Liver (tissue), 9 donors: Measurements from ENCODE around the gene ASPA. TPM values are rescaled to one million over a fixed set of nuclear protein-coding genes. Genes with fewer than 3 reads are reported as not detected.
"Not testable (repeated sequence)": the region's sequence is repeated elsewhere in the genome, so short reads cannot be mapped to it uniquely, and the experiment has no call there.

ENCODE experiments used
- DNase-seq: peaks from one replicate; pipeline ENCODE4 v3.0.0-alpha.2; 2017; ENCODE audit warnings: low spot score
- H3K27ac ChIP-seq, 2 donors: one replicate each; pipeline ENCODE4 v1.7.0; 2013; ENCODE audit warnings: inconsistent platforms in 2 of 2, low read length in 2 of 2, control low read depth in 1 of 2, low read depth in 1 of 2, mild to moderate bottlenecking in 1 of 2
- H3K27me3 ChIP-seq, 4 donors: one replicate each; pipeline versions ENCODE4 v1.6.1 to v1.7.0; 2013; ENCODE audit warnings: low read length in 3 of 4, inconsistent platforms in 1 of 4, mild to moderate bottlenecking in 1 of 4, moderate library complexity in 1 of 4; ENCODE audit not compliant: control insufficient read depth in 4 of 4, insufficient read depth in 4 of 4
- H3K36me3 ChIP-seq, 4 donors: one replicate each; pipeline versions ENCODE4 v1.6.1 to v1.7.0; 2013; ENCODE audit warnings: low read length in 3 of 4, mild to moderate bottlenecking in 3 of 4, low read depth in 1 of 4, moderate library complexity in 1 of 4; ENCODE audit not compliant: control insufficient read depth in 4 of 4, insufficient read depth in 3 of 4
- H3K4me1 ChIP-seq, 4 donors: one replicate each; pipeline versions ENCODE4 v1.6.1 to v1.7.0; 2013; ENCODE audit warnings: low read length in 3 of 4, mild to moderate bottlenecking in 3 of 4, moderate library complexity in 1 of 4; ENCODE audit not compliant: control insufficient read depth in 4 of 4, insufficient read depth in 4 of 4
- H3K4me3 ChIP-seq, 3 donors: one replicate each; pipeline versions ENCODE4 v1.6.1 to v1.7.0; 2013; ENCODE audit warnings: low read length in 3 of 3, control low read depth in 1 of 3, low read depth in 1 of 3, mild to moderate bottlenecking in 1 of 3
- H3K9ac ChIP-seq, 2 donors: one replicate each; pipeline ENCODE4 v1.7.0; 2013; ENCODE audit warnings: low read length in 2 of 2, mild to moderate bottlenecking in 2 of 2, moderate library complexity in 2 of 2, control low read depth in 1 of 2, low read depth in 1 of 2
- H3K9me3 ChIP-seq, 4 donors: one replicate each; pipeline versions ENCODE4 v1.6.1 to v1.7.0; 2013; ENCODE audit warnings: low read length in 3 of 4; ENCODE audit not compliant: control insufficient read depth in 4 of 4
- CTCF ChIP-seq: fragments of 150-350 bp; IDR thresholded peaks from 2 replicates; pipeline ENCODE4 v1.5.1; 2017; ENCODE audit warnings: improper control_type of control experiment, low read depth, low read length; ENCODE audit not compliant: missing input control
- EGR1 ChIP-seq, 2 donors: IDR thresholded peaks; 2 replicates each; pipeline ENCODE4 v1.6.1; 2016 to 2018; ENCODE audit warnings: antibody characterized with exemption in 2 of 2, low read depth in 2 of 2
- FOXA1 ChIP-seq: IDR thresholded peaks from 2 replicates; pipeline ENCODE4 v1.6.1; 2016; ENCODE audit warnings: antibody characterized with exemption
- FOXA2 ChIP-seq: IDR thresholded peaks from 2 replicates; pipeline ENCODE4 v1.6.1; 2016; ENCODE audit warnings: antibody characterized with exemption
- GABPA ChIP-seq, 2 donors: IDR thresholded peaks in 1 of 2; conservative IDR thresholded peaks in 1 of 2; 2 replicates each; pipeline ENCODE4 v1.6.1; 2016; ENCODE audit warnings: antibody characterized with exemption in 2 of 2, mild to moderate bottlenecking in 1 of 2, moderate library complexity in 1 of 2
- HNF4G ChIP-seq: IDR thresholded peaks from 2 replicates; pipeline ENCODE4 v1.6.1; 2016; ENCODE audit warnings: antibody characterized with exemption
- MAX ChIP-seq: IDR thresholded peaks from 2 replicates; pipeline ENCODE4 v1.6.1; 2016; ENCODE audit warnings: antibody characterized with exemption
- NR2F2 ChIP-seq: IDR thresholded peaks from 2 replicates; pipeline ENCODE4 v1.6.1; 2016; ENCODE audit warnings: antibody characterized with exemption
- SP1 ChIP-seq: IDR thresholded peaks from 2 replicates; pipeline ENCODE4 v1.6.1; 2018; ENCODE audit warnings: antibody characterized with exemption, mild to moderate bottlenecking
- WGBS: extraction: QIAGEN DNeasy Blood & Tissue Kit; methylation state at CpG from one replicate; pipeline ENCODE4 v1.1.7; 2013; 5-methylcytosine and 5-hydroxymethylcytosine counted together
- polyA plus RNA-seq, 2 donors: library from polyadenylated mRNA; stranded (reverse) in 1 of 2; unstranded in 1 of 2; fragments of 200-250 nt in 1 of 2; fragments of >200 nt in 1 of 2; fragmentation: Nextera tagmentation in 1 of 2; extraction: Ambion mirVana in 1 of 2; gene quantifications; one replicate each; pipeline versions ENCODE4 v1.2.1 to v1.2.3, GENCODE V29; 2013 to 2015
- total RNA-seq, 2 donors: library from RNA; depleted of rRNA; stranded (reverse); fragments of >200 nt; gene quantifications; one replicate each; pipeline ENCODE4 v1.2.3, GENCODE V29; 2014
- TF ChIP-seq, protein P1 (sequence below): IDR thresholded peaks from 2 replicates; pipeline ENCODE4 v1.6.1; 2016; ENCODE audit warnings: antibody characterized with exemption, mild to moderate bottlenecking
- TF ChIP-seq, protein P2 (sequence below): IDR thresholded peaks from 2 replicates; pipeline ENCODE4 v1.6.1; 2016; ENCODE audit warnings: antibody characterized with exemption
- donor health status: healthy.
- donor health status: healthy.
- donor health status: healthy.
- donor health status: healthy.
- donor health status: healthy.

ASPA gene
- total and polyA plus RNA-seq, 4 donors = 0.89 to 4.7 (median 1.9) TPM

DNA sequence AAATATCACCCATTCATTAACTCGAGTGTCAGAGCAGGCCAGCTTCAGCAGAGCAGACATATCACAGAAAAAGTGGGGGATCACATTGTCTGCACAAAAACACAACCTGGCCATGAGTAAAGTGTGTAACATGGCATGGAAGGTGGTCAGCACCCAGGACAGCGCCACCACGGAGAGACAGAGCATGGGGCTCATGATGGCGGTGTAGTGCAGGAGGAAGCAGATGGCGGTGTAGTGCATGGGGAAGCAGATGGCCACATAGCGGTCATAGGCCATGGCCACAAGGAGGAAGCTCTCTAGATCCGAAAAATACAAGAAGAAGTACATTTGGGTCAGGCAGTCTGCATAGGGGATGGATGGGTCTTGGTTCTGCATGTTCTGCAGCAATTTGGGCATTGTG is 42.6 kb upstream of the ASPA start:
- 37% methylated on average over 7 of the region's 7 CpGs for WGBS
- DNase-seq, H3K27ac ChIP-seq, H3K4me3 ChIP-seq, H3K27me3 ChIP-seq, H3K4me1 ChIP-seq, H3K36me3 ChIP-seq, H3K9ac ChIP-seq, H3K9me3 ChIP-seq: not testable (repeated sequence)
- TF ChIP-seq, protein P1, sequence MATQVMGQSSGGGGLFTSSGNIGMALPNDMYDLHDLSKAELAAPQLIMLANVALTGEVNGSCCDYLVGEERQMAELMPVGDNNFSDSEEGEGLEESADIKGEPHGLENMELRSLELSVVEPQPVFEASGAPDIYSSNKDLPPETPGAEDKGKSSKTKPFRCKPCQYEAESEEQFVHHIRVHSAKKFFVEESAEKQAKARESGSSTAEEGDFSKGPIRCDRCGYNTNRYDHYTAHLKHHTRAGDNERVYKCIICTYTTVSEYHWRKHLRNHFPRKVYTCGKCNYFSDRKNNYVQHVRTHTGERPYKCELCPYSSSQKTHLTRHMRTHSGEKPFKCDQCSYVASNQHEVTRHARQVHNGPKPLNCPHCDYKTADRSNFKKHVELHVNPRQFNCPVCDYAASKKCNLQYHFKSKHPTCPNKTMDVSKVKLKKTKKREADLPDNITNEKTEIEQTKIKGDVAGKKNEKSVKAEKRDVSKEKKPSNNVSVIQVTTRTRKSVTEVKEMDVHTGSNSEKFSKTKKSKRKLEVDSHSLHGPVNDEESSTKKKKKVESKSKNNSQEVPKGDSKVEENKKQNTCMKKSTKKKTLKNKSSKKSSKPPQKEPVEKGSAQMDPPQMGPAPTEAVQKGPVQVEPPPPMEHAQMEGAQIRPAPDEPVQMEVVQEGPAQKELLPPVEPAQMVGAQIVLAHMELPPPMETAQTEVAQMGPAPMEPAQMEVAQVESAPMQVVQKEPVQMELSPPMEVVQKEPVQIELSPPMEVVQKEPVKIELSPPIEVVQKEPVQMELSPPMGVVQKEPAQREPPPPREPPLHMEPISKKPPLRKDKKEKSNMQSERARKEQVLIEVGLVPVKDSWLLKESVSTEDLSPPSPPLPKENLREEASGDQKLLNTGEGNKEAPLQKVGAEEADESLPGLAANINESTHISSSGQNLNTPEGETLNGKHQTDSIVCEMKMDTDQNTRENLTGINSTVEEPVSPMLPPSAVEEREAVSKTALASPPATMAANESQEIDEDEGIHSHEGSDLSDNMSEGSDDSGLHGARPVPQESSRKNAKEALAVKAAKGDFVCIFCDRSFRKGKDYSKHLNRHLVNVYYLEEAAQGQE = peak; percentile 92

DNA sequence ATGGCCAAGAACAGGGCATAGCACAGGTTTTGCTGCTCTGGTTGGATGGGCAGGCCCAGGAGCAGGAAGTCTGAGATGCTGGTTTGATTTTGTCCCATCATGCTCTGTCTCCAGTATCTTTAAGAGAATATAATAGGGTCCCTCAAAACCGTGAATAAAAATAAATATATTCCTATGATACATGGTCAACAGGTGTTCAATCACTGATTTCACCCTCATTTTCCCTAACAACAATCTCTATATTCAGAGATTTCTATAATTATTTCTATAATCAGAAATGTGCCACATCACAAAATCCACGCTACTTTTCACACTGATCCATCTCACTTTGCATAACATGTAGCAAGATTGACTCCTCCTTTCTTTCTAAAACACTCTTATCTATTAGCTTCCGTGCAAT is 42.1 kb upstream of the ASPA start, which contains the start of gene OR1E2:
TSS of gene OR1E2 (minus strand) at position 101 of the 400 bp plus-strand sequence. CDS start at position 101, 0 bp downstream.
- 70% methylated on average over 3 of the region's 3 CpGs for WGBS
- Histone ChIP-seq H3K36me3 (no peaks in the 10 kb centered on the region), H3K4me3 (no peak within 1 kb of the TSS), H3K27me3 (no peaks in the 10 kb centered on the region), H3K9ac (no peak within 1 kb of the TSS), H3K27ac (no peak within 1 kb of the TSS), H3K4me1 (no peaks in the 10 kb centered on the region), H3K9me3 (no peaks in the 10 kb centered on the region)
- TF ChIP-seq GABPA (IDR thresholded peaks at IDR 0.05 in 1 of 2, conservative IDR thresholded peaks at IDR 0.05 in 1 of 2) = no peak
- TF ChIP-seq, protein P2, sequence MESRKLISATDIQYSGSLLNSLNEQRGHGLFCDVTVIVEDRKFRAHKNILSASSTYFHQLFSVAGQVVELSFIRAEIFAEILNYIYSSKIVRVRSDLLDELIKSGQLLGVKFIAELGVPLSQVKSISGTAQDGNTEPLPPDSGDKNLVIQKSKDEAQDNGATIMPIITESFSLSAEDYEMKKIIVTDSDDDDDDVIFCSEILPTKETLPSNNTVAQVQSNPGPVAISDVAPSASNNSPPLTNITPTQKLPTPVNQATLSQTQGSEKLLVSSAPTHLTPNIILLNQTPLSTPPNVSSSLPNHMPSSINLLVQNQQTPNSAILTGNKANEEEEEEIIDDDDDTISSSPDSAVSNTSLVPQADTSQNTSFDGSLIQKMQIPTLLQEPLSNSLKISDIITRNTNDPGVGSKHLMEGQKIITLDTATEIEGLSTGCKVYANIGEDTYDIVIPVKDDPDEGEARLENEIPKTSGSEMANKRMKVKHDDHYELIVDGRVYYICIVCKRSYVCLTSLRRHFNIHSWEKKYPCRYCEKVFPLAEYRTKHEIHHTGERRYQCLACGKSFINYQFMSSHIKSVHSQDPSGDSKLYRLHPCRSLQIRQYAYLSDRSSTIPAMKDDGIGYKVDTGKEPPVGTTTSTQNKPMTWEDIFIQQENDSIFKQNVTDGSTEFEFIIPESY = no peak
- TF ChIP-seq SP1 = no peak
- no peak for TF ChIP-seq MAX
- TF ChIP-seq CTCF = no peak
- TF ChIP-seq FOXA1 = no peak
- TF ChIP-seq EGR1 (IDR thresholded peaks at IDR 0.05; ENCODE audit: low read depth in 2 of 2) = no peak
- TF ChIP-seq, protein P1 = no peak
- TF ChIP-seq HNF4G = no peak
- TF ChIP-seq NR2F2 = no peak
- TF ChIP-seq FOXA2 = no peak
- DNase-seq = no peak
